HG03565 (cell line): Measurements from ENCODE around the gene MIER3.

ENCODE experiments used
- ATAC-seq: cut with Tn5 transposase; IDR thresholded peaks from one replicate; pipeline ENCODE4 v1.9.1; 2021; ENCODE audit warnings: mild to moderate bottlenecking, moderate library complexity; ENCODE audit not compliant: unreplicated experiment

Gene MIER3

DNA sequence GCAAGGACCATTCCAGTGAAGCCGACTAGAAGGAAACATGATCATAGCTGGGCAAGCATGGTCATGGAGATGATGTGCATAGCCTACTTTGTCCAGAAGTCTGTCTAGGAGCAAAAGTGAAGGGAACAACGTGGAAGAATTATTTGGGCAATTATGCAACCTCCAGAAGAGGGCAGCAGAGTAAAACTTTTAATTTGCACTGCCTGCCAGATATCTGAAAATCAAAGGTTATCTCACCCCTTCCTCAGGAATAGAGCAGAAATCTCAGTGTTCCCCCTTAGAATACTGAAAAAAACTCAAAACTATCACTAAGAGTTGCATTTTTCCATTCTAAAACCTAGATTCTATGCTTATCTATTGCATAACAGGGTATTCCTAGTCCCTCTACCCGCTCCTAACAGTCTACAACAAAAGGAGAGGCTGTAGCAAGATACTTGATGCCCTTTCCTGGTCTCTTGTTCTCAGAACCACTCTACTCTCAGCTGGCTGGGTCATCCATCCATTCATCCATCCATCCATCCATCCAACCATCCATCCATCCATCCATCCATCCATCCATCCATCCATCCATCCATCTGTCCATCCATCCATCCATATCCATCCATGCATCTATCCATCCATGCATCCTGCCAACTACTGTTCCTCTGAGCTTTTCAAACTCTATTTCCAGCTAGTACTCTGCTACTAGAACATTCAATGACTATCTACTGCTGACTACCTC is 50.9 kb downstream of the MIER3 start:
- ATAC-seq, result no peak

DNA sequence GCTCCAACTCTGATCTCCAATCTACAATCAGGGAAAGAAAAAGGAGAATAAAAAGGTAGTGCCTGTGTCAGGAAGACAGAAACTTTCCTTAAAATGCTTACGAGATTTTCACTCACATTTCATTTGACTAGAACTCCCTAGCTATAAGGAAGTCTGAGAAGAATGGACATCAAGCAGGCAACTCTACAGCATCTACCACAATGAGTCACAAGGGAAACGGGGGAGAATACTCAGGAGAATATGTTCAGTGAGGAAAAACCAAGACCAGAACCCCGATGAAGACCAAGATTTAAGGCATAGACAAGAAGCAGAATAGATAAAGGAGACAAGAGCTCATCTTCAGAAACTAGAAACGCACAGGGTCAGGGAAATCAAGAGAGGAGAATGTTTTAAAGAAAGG is 51.5 kb downstream of the MIER3 start:
- ATAC-seq, result no peak

DNA sequence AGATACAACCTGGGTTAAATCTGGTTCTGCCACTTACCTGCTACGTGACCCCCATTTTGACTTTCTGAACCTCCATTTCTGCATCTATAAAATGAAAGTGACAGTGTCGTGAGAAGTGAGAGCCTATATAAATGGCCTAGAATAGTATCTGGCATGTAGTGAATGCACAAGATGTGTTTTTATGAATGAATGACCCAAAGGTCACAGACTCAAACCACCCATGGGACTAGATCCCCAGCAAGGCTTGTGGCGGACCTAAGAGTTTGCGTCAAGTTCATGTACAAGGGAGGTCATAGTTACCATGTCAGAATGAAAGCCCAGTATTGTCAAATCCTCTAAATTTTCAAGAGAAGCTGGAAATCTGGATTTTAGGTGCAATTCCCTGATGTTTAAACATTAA is 53.7 kb downstream of the MIER3 start:
- ATAC-seq, result no peak

DNA sequence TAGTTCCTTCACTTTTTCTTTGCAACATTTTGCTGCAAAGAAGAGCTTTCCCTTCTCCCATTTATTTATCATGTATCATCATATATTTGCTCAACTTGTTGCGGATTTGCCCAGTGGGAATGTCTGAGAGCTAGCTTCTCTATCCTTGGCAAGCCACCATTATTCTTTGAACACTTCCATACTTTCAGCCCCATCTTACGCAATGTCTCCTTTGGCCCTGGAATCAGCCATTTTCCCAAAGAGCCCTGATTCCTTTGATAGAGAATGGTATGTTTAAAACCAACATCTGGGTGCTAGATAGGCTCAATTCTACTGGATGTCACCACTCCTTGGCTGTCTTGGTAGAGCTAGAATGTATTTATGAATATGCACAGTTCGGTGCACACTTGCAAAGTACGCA is 55.2 kb downstream of the MIER3 start:
- no peak for ATAC-seq

DNA sequence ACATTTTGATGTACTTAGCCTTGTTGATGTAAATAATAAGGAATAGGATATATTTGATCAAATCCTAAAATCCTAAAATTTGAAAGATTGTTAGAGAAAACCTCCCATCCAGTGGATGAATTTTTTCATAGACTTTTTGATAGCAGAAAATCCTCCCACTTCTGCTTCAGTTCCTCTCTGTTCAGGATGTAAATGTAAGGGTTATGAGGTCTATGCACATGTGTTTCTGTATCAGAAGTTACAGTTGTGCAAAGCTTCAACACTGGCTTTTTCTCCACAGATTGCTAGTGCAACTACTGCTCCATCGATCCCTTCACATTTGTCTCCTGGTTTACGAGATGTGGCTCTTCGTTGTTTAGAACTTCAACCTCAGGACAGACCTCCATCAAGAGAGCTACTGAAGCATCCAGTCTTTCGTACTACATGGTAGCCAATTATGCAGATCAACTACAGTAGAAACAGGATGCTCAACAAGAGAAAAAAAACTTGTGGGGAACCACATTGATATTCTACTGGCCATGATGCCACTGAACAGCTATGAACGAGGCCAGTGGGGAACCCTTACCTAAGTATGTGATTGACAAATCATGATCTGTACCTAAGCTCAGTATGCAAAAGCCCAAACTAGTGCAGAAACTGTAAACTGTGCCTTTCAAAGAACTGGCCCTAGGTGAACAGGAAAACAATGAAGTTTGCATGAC is 58.5 kb downstream of the MIER3 start:
- ATAC-seq, result no peak

DNA sequence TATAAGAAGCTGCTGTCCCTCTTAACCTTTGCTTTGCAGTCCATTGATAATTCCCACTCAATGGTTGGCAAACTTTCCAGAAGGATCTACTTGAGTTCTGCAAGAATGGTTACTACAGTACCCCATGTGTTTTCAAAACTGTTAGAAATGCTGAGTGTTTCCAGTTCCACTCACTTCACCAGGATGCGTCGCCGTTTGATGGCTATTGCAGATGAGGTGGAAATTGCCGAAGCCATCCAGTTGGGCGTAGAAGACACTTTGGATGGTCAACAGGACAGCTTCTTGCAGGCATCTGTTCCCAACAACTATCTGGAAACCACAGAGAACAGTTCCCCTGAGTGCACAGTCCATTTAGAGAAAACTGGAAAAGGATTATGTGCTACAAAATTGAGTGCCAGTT is 70.4 kb downstream of the MIER3 start:
- ATAC-seq, result no peak

DNA sequence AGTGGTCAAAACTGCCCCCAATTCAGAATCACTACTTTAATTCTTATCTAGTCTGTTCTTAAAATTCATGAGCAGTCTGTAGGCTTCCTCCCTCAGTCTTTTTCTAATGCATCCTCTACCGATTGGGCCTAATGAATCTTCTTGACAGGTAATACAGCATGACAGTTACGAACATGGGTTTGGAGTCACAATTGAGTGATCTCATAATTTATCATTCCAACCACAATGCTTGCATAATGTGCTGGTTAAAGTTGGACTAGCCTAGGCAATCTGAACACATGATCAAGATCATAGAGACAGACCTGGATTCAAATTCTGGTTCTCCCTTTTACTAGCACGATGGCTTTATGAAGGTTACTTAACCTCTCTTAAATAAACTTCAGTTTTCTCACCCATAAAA is 75.6 kb downstream of the MIER3 start:
- no peak for ATAC-seq

DNA sequence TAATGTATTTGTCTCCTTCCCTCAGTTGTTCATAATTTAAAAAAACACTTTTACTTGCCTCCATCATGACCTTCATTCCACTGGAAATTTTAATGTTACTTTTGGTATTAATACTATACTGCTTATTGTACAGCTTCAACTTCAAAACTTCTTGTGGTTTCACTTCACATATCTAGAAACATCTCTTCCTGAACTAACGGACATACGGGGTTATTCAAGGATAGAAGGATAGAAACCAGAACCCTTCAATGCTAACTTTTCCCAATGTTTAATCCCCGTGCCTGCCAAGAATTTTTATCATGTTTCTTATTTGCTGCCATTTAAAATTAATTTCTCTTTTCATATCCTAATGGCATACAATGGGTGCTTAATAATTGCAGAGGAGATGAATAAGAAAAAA is 78.9 kb downstream of the MIER3 start:
- no peak for ATAC-seq

DNA sequence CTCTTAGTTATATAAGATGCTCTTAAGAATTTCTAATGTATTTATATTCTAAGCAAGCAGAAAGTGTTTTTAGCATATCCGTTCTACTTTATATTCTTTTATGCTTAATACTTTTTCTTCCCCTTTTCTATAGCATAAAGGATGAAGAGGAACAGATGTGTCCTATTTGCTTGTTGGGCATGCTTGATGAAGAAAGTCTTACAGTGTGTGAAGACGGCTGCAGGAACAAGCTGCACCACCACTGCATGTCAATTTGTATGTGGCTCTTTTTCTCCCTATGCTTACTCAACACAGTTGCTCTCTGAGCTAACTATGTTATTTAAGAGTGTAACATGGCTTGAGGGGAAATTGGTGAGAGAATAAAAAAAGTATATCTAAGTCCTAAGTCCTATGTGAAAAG is 80.1 kb downstream of the MIER3 start:
- ATAC-seq, result no peak
